GM19395 (cell line): ENCODE measurements around the gene SPTBN1.
"Not testable (repeated sequence)": the region's sequence is repeated elsewhere in the genome, so short reads cannot be mapped to it uniquely, and the experiment has no call there.

ENCODE experiments used
- ATAC-seq: cut with Tn5 transposase; IDR thresholded peaks from one replicate; pipeline ENCODE4 v1.9.1; 2021; ENCODE audit warnings: mild to moderate bottlenecking, moderate library complexity; ENCODE audit not compliant: unreplicated experiment

SPTBN1 gene

GRCh38 chr2:54524226-54524991, 68.3 kb downstream of the SPTBN1 start:
- ATAC-seq: peak; percentile 81

GRCh38 chr2:54525321-54525720, 69.2 kb downstream of the SPTBN1 start:
- ATAC-seq: no peak

GRCh38 chr2:54526226-54526879, 70.2 kb downstream of the SPTBN1 start:
- ATAC-seq: no peak

GRCh38 chr2:54528311-54528955, 72.3 kb downstream of the SPTBN1 start:
- no peak for ATAC-seq

- not testable (repeated sequence) for ATAC-seq
Observed at GRCh38 chr2:54529518-54529917, 73.4 kb downstream of the SPTBN1 start.

- ATAC-seq: peak; percentile 62
Observed at GRCh38 chr2:54529935-54530334, 73.8 kb downstream of the SPTBN1 start.

GRCh38 chr2:54531558-54531957, 75.4 kb downstream of the SPTBN1 start:
- ATAC-seq: no peak

- ATAC-seq: no peak
Observed at GRCh38 chr2:54534221-54534620, 78.1 kb downstream of the SPTBN1 start.

GRCh38 chr2:54534625-54535024, 78.5 kb downstream of the SPTBN1 start:
- no peak for ATAC-seq

- ATAC-seq: no peak
Observed at GRCh38 chr2:54535599-54536195, 79.6 kb downstream of the SPTBN1 start.

GRCh38 chr2:54536720-54537119, 80.6 kb downstream of the SPTBN1 start:
- no peak for ATAC-seq

GRCh38 chr2:54538537-54538936, 82.4 kb downstream of the SPTBN1 start:
- ATAC-seq: no peak

- no peak for ATAC-seq
Observed at GRCh38 chr2:54539683-54540082, 83.6 kb downstream of the SPTBN1 start.

- no peak for ATAC-seq
Observed at GRCh38 chr2:54540194-54540593, 84.1 kb downstream of the SPTBN1 start.

GRCh38 chr2:54541995-54542394, 85.9 kb downstream of the SPTBN1 start:
- no peak for ATAC-seq

GRCh38 chr2:54543733-54544396, 87.7 kb downstream of the SPTBN1 start:
- no peak for ATAC-seq

GRCh38 chr2:54545702-54546450, 89.7 kb downstream of the SPTBN1 start:
- peak; percentile 60 for ATAC-seq

GRCh38 chr2:54546518-54546917, 90.4 kb downstream of the SPTBN1 start:
- peak; percentile 8 for ATAC-seq

GRCh38 chr2:54546923-54547720, 91.0 kb downstream of the SPTBN1 start:
- ATAC-seq: peak; percentile 70
